GM20431 (cell line): ENCODE data around the gene RSU1.

Source experiments
- in situ Hi-C: fragments of 300-500 bp; cut with MseI, MboI; formaldehyde crosslinking; loops from one replicate; pipeline ENCODE4 v1.15.0; 2020; ENCODE audit warnings: low sequenced_read_pairs; ENCODE audit not compliant: unreplicated experiment

RSU1 gene

DNA sequence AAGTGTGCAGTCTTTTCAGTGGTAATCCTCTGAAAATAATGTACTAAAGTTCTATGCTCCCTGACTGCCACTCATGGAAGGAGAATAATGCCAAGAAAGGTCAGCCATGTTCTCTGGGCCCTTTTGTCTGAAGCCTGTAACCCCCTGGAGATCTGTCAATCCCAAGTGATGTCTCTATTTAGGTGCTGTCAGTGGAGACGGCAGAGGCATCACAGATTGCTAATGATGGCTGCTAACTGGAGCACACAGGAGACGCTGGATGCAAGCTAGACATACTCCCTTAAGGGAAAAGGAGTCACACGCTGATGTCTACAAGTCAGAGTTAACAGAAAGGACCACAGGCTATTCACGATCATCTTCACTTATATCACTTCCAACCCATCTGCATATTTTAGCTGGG lies 118.8 kb downstream of the RSU1 start:
- in situ Hi-C loops = no loop called here

DNA sequence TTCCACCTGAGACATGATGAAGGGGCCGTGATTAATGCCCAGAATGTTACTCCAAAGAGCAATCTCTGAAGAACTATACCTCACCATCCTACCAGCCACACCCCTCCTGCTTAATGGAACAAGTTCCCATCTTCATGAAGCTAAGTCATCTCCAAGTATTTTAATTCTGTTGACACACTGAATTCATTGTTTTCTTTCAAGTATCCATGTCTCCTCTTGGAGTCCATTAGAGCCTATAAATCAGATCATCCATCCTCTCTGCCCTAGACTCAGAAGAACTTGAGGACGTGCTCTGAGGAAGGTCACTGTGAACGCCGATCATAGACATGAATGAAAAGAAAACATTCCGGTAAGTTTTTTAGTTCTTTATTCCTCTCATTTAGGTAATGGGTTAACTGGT lies 126.8 kb downstream of the RSU1 start:
- in situ Hi-C loops = no loop called here

DNA sequence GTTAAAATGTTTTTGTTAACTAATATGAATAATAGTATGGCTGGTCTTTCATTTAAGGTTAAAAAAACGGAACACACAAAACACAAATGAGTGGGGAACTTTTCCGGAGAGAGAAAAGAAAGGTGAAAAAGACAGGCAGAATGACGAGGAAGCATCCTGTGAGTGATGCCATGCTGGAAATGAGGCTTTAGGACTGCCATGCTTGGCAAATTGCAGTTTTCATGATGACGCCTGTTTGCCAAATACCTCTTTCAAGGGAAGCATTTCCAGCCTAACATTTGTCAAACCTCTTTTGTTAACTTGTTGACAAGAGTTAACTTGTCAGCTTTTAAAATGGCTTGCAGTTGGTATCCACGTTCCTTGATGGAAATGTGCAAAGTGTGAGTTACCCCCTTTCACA lies 127.5 kb downstream of the RSU1 start:
- in situ Hi-C loops = no loop called here

- in situ Hi-C loops = no loop called here
These were observed 128.0 kb downstream of the RSU1 start for GRCh38 chr10:16689227-16689626.

DNA sequence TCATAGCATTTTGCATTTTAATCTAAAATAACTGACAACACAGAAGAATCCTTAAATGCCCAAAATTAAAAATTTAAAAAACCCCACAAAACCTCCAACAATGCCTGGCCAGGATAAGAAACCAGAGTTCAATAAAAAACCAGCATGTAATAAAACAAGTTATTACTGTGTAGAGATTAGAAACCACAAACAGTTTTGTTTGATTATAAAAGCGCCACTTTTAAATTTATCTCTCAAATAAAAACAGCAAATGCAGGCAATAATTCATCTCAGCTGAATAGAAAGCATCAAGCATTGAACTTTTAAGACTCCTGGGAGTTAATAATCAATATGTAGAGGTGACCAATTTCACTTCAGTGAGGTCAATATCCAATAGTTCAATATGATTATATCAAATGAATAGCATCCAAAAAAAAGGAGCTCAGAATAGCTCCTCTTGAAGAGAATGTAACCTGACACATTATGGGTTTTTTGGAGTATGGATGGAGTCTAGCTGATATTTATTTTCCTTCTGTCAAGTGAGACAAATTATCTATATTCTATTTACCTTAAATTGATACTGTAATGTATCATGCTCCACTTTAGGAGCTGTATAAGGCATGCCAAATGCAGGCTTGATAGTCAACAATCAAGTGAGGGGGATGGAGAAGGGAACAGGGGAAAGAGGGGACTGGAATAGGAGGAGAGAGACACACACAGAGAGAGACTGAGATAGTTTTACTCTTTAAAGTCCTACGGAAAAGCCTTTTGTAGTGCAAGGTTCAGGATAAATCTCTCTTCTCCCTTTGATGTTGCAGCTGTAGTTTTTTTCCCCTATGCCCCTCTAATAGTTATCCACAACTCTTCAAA lies 130.9 kb downstream of the RSU1 start:
- in situ Hi-C loops = no loop called here

DNA sequence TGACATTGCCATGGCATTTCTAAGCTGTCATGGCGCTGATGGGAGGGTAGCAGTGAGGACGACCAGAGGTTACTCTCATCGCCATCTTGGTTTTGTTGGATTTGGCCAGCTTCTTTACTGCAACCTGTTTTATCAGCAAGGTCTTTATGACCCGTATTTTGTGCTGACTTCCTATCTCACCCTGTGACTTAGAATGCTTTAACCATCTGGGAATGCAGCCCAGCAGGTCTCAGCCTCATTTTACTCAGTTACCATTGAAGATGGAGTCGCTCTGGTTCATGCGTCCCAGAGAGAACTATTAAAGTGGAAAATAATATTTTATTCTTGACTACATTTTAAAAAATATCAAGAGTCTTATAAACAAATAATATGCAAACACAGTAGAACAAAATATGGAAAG lies 131.7 kb downstream of the RSU1 start:
- in situ Hi-C loops = no loop called here

GRCh38 chr10:16681521-16681920 lies 135.7 kb downstream of the RSU1 start:
- in situ Hi-C loops = no loop called here

GRCh38 chr10:16679511-16679910 lies 137.7 kb downstream of the RSU1 start:
- in situ Hi-C loops = no loop called here

GRCh38 chr10:16675334-16675733 lies 141.9 kb downstream of the RSU1 start:
- in situ Hi-C loops = no loop called here

DNA sequence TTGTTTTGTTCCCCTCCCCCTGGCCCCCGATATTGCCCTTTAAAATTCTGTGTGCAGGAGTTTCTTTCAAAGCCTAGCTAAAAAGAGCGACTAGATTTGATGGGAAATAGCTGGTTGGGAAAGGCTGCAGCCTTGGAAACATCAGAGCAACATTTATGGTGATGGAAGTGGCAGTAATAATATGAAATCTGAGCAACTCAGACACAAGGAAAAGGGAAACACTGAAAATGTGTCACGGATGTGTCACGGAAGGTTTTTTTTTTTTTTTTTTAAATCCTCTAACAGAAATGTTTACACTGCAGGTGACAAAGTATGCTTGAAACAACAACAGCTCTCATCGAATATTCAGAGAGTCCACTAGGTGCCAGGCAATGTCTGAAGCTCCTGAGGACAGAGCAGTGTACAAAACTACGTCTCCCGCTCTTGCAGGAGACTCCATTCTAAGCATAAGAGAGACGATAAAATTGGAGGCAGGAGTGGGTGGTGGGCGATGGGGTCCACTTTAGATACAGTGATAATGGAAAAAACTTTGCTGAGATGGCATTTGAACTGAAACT lies 143.0 kb downstream of the RSU1 start:
- in situ Hi-C loops = no loop called here

GRCh38 chr10:16673443-16673842 lies 143.8 kb downstream of the RSU1 start:
- in situ Hi-C loops = no loop called here

GRCh38 chr10:16663444-16663843 lies 153.8 kb downstream of the RSU1 start:
- in situ Hi-C loops = no loop called here

- in situ Hi-C loops = no loop called here
These were observed 154.3 kb downstream of the RSU1 start for GRCh38 chr10:16662923-16663322.

DNA sequence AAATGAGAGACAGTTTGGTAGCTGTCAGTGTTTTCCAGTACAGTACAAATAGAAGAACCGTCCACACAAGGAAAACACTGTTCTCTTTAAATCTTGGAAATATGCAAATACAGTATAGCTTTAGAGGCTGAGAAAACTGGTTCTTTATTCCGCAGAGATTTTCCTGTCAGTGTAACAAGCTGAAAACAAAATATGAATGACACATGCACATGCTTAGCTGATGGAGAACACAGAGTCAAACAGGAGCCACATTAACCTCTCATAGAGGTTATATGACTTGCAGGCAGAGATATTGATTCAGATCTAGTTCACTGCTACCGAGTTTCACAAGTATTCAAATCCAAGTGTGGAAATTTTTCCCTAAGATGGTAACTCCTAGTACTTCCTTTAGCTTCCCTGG lies 160.3 kb downstream of the RSU1 start:
- in situ Hi-C loops = no loop called here

- in situ Hi-C loops = no loop called here
These were observed 164.0 kb downstream of the RSU1 start for GRCh38 chr10:16653224-16653623.

- in situ Hi-C loops = no loop called here
These were observed 165.1 kb downstream of the RSU1 start for GRCh38 chr10:16652154-16652553.

GRCh38 chr10:16649757-16650156 lies 167.5 kb downstream of the RSU1 start:
- in situ Hi-C loops = no loop called here

GRCh38 chr10:16648366-16648765 lies 168.9 kb downstream of the RSU1 start:
- in situ Hi-C loops = no loop called here

DNA sequence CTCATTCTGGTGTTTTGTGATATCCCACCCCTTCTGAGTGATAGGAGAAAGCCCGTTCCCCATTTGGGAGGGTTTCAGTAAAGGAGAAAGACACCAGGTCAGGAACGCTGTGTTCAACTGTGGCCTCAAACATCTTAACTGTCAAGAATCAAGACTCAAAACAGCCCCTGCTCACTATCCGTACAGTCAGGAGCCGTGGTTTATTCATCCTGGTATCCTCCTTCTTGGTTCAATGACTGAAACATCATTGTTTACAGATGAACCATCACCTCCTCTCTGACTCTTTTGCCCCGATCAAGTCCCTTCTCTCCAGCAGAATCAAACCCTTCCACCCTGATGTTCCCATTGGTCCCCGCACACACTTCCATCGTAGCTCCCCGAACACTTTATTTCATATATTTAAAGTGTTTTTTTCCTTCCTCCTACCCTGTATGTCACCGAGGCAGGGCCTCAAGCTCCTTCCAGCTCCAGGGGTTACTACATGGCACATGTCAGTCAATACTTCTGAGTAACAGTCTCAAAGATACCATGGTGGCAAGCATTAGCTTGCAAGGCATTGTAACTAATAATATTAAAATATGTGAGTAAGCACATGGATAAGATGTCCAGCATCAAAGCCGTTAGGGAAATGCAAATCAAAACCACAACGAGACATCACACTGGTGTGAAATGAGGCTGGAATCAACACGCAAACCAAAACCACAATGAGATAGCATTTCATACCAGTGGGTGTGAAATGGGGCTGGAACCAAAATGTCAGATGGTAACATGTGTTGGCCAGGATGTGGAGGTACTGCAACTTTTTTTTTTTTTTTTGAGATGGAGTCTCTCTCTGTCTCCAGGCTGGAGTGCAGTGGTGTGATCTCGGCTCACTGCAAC lies 170.8 kb downstream of the RSU1 start:
- in situ Hi-C loops = no loop called here

GRCh38 chr10:16644146-16644545 lies 173.1 kb downstream of the RSU1 start:
- in situ Hi-C loops = no loop called here

DNA sequence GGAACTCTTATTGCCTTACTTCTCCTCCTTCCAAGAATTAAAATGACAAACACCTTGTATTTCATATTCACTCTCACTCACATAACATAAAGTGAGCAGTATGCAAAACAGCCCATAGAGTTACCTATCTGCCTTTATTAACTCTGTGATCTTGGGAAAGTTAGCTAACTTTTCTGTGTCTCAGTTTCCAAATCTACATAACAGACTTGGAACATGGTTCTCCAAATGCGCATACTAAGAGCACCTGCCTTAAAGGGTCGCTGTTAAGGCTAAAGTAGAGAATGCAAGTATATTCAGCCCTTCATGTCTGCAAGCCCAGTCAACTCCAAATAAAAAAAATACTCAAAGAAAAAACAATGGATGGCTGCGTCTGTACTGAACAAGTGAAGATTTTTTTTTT lies 173.7 kb downstream of the RSU1 start:
- in situ Hi-C loops = no loop called here
